Measurements from ENCODE around the gene SKOR1.

SKOR1 gene

GRCh38 chr15:67824197-67824968 lies 926 bp upstream of the SKOR1 start:
- H3K9ac ChIP-seq (ENCODE audit: low read length), result no peak overlapping the region
- H2AFZ ChIP-seq (ENCODE audit: insufficient read depth, low read length, poor library complexity), result no peak overlapping the region
- no peak overlapping the region for H2BK120ac ChIP-seq (ENCODE audit: insufficient read depth, low read length, poor library complexity)
- H3K79me2 ChIP-seq (ENCODE audit: control insufficient read depth, insufficient read depth, low read length, poor library complexity), result no peaks in the 10 kb centered on the region
- no peaks in the 10 kb centered on the region for H3K79me1 ChIP-seq (ENCODE audit: low read length)
- H4K91ac ChIP-seq (ENCODE audit: low read depth, low read length), result no peak overlapping the region
- WGBS (ENCODE audit: extremely low coverage, insufficient coverage, insufficient read length), result no CpG with 5 or more reads among the region's 21 CpGs
- H3K4me3 ChIP-seq (ENCODE audit: low read depth, low read length), result no peak overlapping the region
- H3K18ac ChIP-seq (ENCODE audit: low read length), result no peak overlapping the region
- peaks cover 3 to 9% of the 10 kb centered on the region in 2 experiments for H3K4me1 ChIP-seq (ENCODE audit: control insufficient read depth in 1 of 2, insufficient read depth in 2 of 2, low read length in 2 of 2)
- H3K4ac ChIP-seq (ENCODE audit: low read depth, low read length), result no peak overlapping the region
- no peak overlapping the region for H3K4me2 ChIP-seq (ENCODE audit: low read length)
- no peak overlapping the region for H2BK5ac ChIP-seq (ENCODE audit: low read depth, low read length, poor library complexity)
- no peaks in the 10 kb centered on the region for H3K36me3 ChIP-seq (ENCODE audit: control insufficient read depth in 1 of 2, insufficient read depth in 2 of 2, low read length in 2 of 2)
- H4K8ac ChIP-seq (ENCODE audit: low read depth, low read length), result no peak overlapping the region
- H2AK5ac ChIP-seq (ENCODE audit: low read length), result no peak overlapping the region
- no peak overlapping the region for H3K27ac ChIP-seq (ENCODE audit: low read depth, low read length)
- no peak overlapping the region for H3K14ac ChIP-seq (ENCODE audit: low read length)
- DNase-seq, result no peak
- peaks cover 96% of the 10 kb centered on the region for H3K27me3 ChIP-seq (ENCODE audit: insufficient read depth, low read length)
- H2BK12ac ChIP-seq (ENCODE audit: low read length), result no peak overlapping the region
- peaks cover 37% of the 10 kb centered on the region for H3K9me3 ChIP-seq (ENCODE audit: insufficient read depth, low read depth, low read length)
- no peak overlapping the region for H4K12ac ChIP-seq (ENCODE audit: low read depth, low read length)
- no peak overlapping the region for H3K23ac ChIP-seq (ENCODE audit: low read length)

DNA sequence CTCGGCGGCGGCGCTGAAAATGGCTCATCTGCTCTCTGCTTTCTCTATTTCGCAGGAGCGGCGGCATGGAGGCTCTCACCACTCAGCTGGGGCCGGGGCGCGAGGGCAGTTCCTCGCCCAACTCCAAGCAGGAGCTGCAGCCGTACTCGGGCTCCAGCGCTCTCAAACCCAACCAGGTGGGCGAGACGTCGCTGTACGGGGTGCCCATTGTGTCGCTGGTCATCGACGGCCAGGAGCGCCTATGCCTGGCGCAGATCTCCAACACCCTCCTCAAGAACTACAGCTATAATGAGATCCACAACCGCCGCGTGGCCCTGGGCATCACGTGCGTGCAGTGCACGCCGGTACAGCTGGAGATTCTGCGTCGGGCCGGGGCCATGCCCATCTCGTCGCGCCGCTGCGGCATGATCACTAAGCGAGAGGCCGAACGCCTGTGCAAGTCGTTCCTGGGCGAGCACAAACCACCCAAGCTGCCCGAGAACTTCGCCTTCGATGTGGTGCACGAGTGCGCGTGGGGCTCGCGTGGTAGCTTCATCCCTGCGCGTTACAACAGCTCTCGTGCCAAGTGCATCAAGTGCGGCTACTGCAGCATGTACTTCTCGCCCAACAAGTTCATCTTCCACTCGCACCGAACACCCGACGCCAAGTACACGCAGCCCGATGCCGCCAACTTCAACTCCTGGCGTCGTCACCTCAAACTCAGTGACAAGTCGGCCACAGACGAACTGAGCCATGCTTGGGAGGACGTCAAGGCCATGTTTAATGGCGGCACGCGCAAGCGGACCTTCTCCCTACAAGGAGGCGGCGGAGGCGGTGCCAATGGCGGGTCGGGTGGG lies 790 bp downstream of the SKOR1 start:
- Histone ChIP-seq H4K12ac (ENCODE audit: low read depth, low read length) (no peak overlapping the region), H3K18ac (ENCODE audit: low read length) (no peak overlapping the region), H3K9ac (ENCODE audit: low read length) (no peak overlapping the region), H4K8ac (ENCODE audit: low read depth, low read length) (no peak overlapping the region), H3K14ac (ENCODE audit: low read length) (no peak overlapping the region), H3K4me1 (ENCODE audit: control insufficient read depth in 1 of 2, insufficient read depth in 2 of 2, low read length in 2 of 2) (peaks cover 3 to 9% of the 10 kb centered on the region in 2 experiments), H3K4me2 (ENCODE audit: low read length) (peak overlapping the region; percentile 3), H2BK5ac (ENCODE audit: low read depth, low read length, poor library complexity) (no peak overlapping the region), H3K79me1 (ENCODE audit: low read length) (no peaks in the 10 kb centered on the region), H3K27me3 (ENCODE audit: insufficient read depth, low read length) (peaks cover 98% of the 10 kb centered on the region), H3K23ac (ENCODE audit: low read length) (peak overlapping the region; percentile 60), H3K4me3 (ENCODE audit: low read depth, low read length) (no peak overlapping the region), H2BK120ac (ENCODE audit: insufficient read depth, low read length, poor library complexity) (no peak overlapping the region), H3K79me2 (ENCODE audit: control insufficient read depth, insufficient read depth, low read length, poor library complexity) (no peaks in the 10 kb centered on the region), H2BK12ac (ENCODE audit: low read length) (no peak overlapping the region), H4K91ac (ENCODE audit: low read depth, low read length) (no peak overlapping the region), H3K36me3 (ENCODE audit: control insufficient read depth in 1 of 2, insufficient read depth in 2 of 2, low read length in 2 of 2) (no peaks in the 10 kb centered on the region), H3K27ac (ENCODE audit: low read depth, low read length) (no peak overlapping the region), H2AK5ac (ENCODE audit: low read length) (no peak overlapping the region), H2AFZ (ENCODE audit: insufficient read depth, low read length, poor library complexity) (no peak overlapping the region), H3K4ac (ENCODE audit: low read depth, low read length) (no peak overlapping the region), H3K9me3 (ENCODE audit: insufficient read depth, low read depth, low read length) (peaks cover 31% of the 10 kb centered on the region)
- WGBS (ENCODE audit: extremely low coverage, insufficient coverage, insufficient read length), result no CpG with 5 or more reads among the region's 77 CpGs
- DNase-seq, result no peak

DNA sequence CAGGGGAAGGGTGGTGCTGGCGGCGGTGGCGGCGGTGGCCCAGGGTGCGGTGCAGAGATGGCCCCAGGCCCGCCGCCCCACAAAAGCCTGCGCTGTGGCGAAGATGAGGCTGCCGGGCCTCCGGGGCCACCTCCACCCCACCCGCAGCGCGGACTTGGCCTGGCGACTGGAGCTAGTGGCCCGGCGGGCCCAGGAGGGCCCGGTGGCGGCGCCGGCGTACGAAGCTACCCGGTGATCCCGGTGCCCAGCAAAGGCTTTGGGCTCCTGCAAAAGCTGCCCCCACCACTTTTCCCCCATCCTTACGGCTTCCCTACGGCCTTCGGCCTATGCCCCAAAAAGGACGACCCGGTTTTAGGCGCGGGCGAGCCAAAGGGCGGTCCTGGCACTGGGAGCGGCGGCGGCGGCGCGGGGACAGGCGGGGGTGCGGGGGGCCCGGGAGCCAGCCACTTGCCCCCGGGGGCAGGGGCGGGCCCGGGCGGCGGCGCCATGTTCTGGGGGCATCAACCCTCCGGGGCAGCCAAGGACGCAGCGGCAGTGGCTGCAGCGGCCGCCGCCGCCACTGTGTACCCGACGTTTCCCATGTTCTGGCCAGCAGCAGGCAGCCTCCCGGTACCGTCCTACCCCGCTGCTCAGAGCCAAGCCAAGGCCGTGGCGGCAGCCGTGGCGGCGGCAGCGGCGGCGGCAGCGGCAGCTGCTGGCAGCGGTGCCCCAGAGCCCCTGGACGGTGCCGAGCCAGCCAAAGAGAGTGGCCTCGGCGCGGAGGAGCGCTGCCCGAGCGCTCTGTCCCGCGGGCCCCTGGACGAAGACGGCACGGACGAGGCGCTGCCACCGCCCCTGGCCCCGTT lies 1.6 kb downstream of the SKOR1 start:
- H4K8ac ChIP-seq (ENCODE audit: low read depth, low read length), result no peak overlapping the region

DNA sequence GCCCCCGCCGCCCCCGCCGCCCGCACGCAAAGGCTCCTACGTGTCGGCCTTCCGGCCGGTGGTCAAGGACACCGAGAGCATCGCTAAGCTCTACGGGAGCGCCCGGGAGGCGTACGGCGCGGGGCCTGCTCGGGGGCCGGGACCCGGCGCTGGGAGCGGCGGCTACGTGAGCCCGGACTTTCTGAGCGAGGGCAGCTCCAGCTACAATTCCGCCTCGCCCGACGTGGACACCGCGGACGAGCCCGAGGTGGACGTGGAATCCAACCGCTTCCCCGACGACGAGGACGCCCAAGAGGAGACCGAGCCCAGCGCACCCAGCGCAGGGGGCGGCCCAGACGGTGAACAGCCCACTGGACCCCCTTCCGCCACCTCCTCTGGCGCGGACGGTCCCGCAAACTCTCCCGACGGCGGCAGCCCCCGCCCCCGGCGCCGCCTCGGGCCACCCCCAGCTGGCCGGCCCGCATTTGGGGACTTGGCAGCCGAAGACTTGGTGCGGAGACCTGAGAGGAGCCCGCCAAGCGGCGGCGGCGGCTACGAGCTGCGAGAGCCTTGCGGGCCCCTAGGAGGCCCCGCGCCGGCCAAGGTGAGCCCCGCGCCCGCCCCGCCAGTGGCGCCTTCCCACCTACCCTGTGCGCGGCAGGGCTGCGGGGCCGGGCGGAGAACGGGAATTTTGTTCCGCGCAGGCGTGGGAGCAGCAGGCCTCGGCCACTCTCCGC lies 2.4 kb downstream of the SKOR1 start:
- Histone ChIP-seq H2BK120ac (ENCODE audit: insufficient read depth, low read length, poor library complexity) (no peak overlapping the region), H3K79me2 (ENCODE audit: control insufficient read depth, insufficient read depth, low read length, poor library complexity) (no peaks in the 10 kb centered on the region), H3K14ac (ENCODE audit: low read length) (no peak overlapping the region), H3K23ac (ENCODE audit: low read length) (no peak overlapping the region), H3K4me3 (ENCODE audit: low read depth, low read length) (no peak overlapping the region), H2AK5ac (ENCODE audit: low read length) (no peak overlapping the region), H3K36me3 (ENCODE audit: control insufficient read depth in 1 of 2, insufficient read depth in 2 of 2, low read length in 2 of 2) (no peaks in the 10 kb centered on the region), H3K9me3 (ENCODE audit: insufficient read depth, low read depth, low read length) (peaks cover 20% of the 10 kb centered on the region), H4K91ac (ENCODE audit: low read depth, low read length) (no peak overlapping the region), H4K12ac (ENCODE audit: low read depth, low read length) (no peak overlapping the region), H3K4me1 (ENCODE audit: control insufficient read depth in 1 of 2, insufficient read depth in 2 of 2, low read length in 2 of 2) (peaks cover 3 to 11% of the 10 kb centered on the region in 2 experiments), H4K8ac (ENCODE audit: low read depth, low read length) (no peak overlapping the region), H3K79me1 (ENCODE audit: low read length) (no peaks in the 10 kb centered on the region), H3K27ac (ENCODE audit: low read depth, low read length) (no peak overlapping the region), H2BK12ac (ENCODE audit: low read length) (no peak overlapping the region), H3K4me2 (ENCODE audit: low read length) (peak overlapping the region; percentile 25), H3K9ac (ENCODE audit: low read length) (no peak overlapping the region), H2BK5ac (ENCODE audit: low read depth, low read length, poor library complexity) (no peak overlapping the region), H3K27me3 (ENCODE audit: insufficient read depth, low read length) (peaks cover 96% of the 10 kb centered on the region), H2AFZ (ENCODE audit: insufficient read depth, low read length, poor library complexity) (no peak overlapping the region), H3K4ac (ENCODE audit: low read depth, low read length) (no peak overlapping the region), H3K18ac (ENCODE audit: low read length) (no peak overlapping the region)
- WGBS (ENCODE audit: extremely low coverage, insufficient coverage, insufficient read length), result no CpG with 5 or more reads among the region's 91 CpGs
- no peak for DNase-seq

More for the DNA sequence above, 1.6 kb downstream of the SKOR1 start:
- H3K79me1 ChIP-seq (ENCODE audit: low read length), result no peaks in the 10 kb centered on the region
- H3K4me1 ChIP-seq (ENCODE audit: control insufficient read depth in 1 of 2, insufficient read depth in 2 of 2, low read length in 2 of 2), result peaks cover 3 to 9% of the 10 kb centered on the region in 2 experiments
- WGBS (ENCODE audit: extremely low coverage, insufficient coverage, insufficient read length), result no CpG with 5 or more reads among the region's 88 CpGs
- no peak overlapping the region for H4K12ac ChIP-seq (ENCODE audit: low read depth, low read length)
- no peak overlapping the region for H3K9ac ChIP-seq (ENCODE audit: low read length)
- peaks cover 26% of the 10 kb centered on the region for H3K9me3 ChIP-seq (ENCODE audit: insufficient read depth, low read depth, low read length)
- peaks cover 97% of the 10 kb centered on the region for H3K27me3 ChIP-seq (ENCODE audit: insufficient read depth, low read length)
- H3K18ac ChIP-seq (ENCODE audit: low read length), result no peak overlapping the region
- no peaks in the 10 kb centered on the region for H3K36me3 ChIP-seq (ENCODE audit: control insufficient read depth in 1 of 2, insufficient read depth in 2 of 2, low read length in 2 of 2)
- H2AK5ac ChIP-seq (ENCODE audit: low read length), result no peak overlapping the region
- no peak overlapping the region for H3K4me2 ChIP-seq (ENCODE audit: low read length)
- H3K79me2 ChIP-seq (ENCODE audit: control insufficient read depth, insufficient read depth, low read length, poor library complexity), result no peaks in the 10 kb centered on the region
- no peak overlapping the region for H2BK120ac ChIP-seq (ENCODE audit: insufficient read depth, low read length, poor library complexity)
- H2BK5ac ChIP-seq (ENCODE audit: low read depth, low read length, poor library complexity), result no peak overlapping the region
- H3K27ac ChIP-seq (ENCODE audit: low read depth, low read length), result no peak overlapping the region
- H2BK12ac ChIP-seq (ENCODE audit: low read length), result no peak overlapping the region
- H2AFZ ChIP-seq (ENCODE audit: insufficient read depth, low read length, poor library complexity), result no peak overlapping the region
- H4K91ac ChIP-seq (ENCODE audit: low read depth, low read length), result no peak overlapping the region
- no peak overlapping the region for H3K4ac ChIP-seq (ENCODE audit: low read depth, low read length)
- no peak for DNase-seq
- no peak overlapping the region for H3K4me3 ChIP-seq (ENCODE audit: low read depth, low read length)
- no peak overlapping the region for H3K14ac ChIP-seq (ENCODE audit: low read length)
- no peak overlapping the region for H3K23ac ChIP-seq (ENCODE audit: low read length)
